Thyroid gland (tissue), 4 donors: ENCODE results near the gene PCNT. TPM values are rescaled to one million over a fixed set of nuclear protein-coding genes. Genes with fewer than 3 reads are reported as not detected.

Experiments used
- DNase-seq, 2 donors: peaks; one replicate each; pipeline ENCODE4 v3.0.0-alpha.2; 2019
- H3K27ac ChIP-seq, 3 donors: fragments of 200-600 bp; sonication (generic); 1 replicate in 2 of 3; 2 replicates in 1 of 3; pipeline ENCODE4 v1.5.1; 2016 to 2019; ENCODE audit warnings: mild to moderate bottlenecking in 1 of 3, moderate library complexity in 1 of 3
- H3K27me3 ChIP-seq: fragments of 200-600 bp; sonication (generic); one replicate; pipeline ENCODE4 v1.5.1; 2019
- H3K36me3 ChIP-seq, 2 donors: fragments of 200-600 bp; sonication (generic); one replicate each; pipeline ENCODE4 v1.5.1; 2016 to 2019
- H3K4me1 ChIP-seq, 2 donors: fragments of 200-600 bp; sonication (generic); one replicate each; pipeline ENCODE4 v1.5.1; 2017 to 2019
- H3K4me3 ChIP-seq, 3 donors: fragments of 200-600 bp; sonication (generic); replicated peaks in 1 of 3; 1 replicate in 2 of 3; 2 replicates in 1 of 3; pipeline ENCODE4 v1.5.1; 2016; ENCODE audit warnings: mild to moderate bottlenecking in 1 of 3
- H3K9me3 ChIP-seq: fragments of 200-600 bp; sonication (generic); one replicate; pipeline ENCODE4 v1.5.1; 2017
- POLR2A ChIP-seq, 2 donors: fragments of 450-650 bp; IDR thresholded peaks; one replicate each; pipeline ENCODE4 v1.6.1; 2017; ENCODE audit warnings: antibody characterized with exemption in 2 of 2, mild to moderate bottlenecking in 2 of 2, moderate library complexity in 1 of 2
- WGBS, 2 donors: methylation state at CpG; one replicate each; pipeline ENCODE4 v1.1.5; 2017; 5-methylcytosine and 5-hydroxymethylcytosine counted together
- intact Hi-C: fragments of 100-400 bp; cut with DNase I; formaldehyde crosslinking; loops from one replicate; pipeline ENCODE4 v1.15.1; 2023
- total RNA-seq, 4 donors: library from RNA; depleted of rRNA; stranded (reverse); fragments of >200 nt; gene quantifications; one replicate each; pipeline ENCODE4 v1.2.3, GENCODE V29; 2016
- TF ChIP-seq, protein P1 (sequence below), 6 experiments: fragments of 200-600 bp in 3 of 6; fragments of 450-650 bp in 3 of 6; sonication (generic) in 3 of 6; IDR thresholded peaks; one replicate each; pipeline ENCODE4 v1.5.1; 2016 to 2019; ENCODE audit warnings: antibody characterized with exemption in 6 of 6, mild to moderate bottlenecking in 2 of 6, inconsistent platforms in 1 of 6, moderate library complexity in 1 of 6

The PCNT gene
- total RNA-seq, 4 donors from 2014 or later: 23.9 to 36.6 (median 33.2) TPM

DNA sequence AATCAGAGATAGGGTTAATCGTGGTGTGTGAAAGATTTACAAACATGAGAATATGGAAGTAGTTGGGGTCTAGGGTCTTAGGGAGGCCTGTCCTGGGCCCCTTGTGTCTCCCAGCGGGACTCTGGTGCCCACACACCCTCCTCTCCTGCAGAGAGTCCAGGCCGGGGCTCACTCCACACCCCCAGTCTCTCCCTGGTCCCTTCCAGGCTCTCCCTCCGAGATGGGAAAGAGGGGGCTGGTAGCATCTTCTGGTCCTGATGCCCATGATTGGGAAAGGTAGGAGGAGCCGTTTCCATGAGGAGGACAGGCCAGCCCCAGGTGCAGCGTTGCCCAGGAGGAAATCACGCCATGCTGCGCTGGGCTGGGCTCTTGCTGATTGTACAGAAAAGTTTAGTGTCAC, 26.6 kb downstream of the PCNT start:
- DNase-seq: no peak
- H3K4me3 ChIP-seq: no peak overlapping the region
- H3K27ac ChIP-seq: no peak overlapping the region
- 94 to 96% methylated on average over 8 of the region's 8 CpGs for WGBS, 2 donors
- no peaks in the 10 kb centered on the region for H3K4me1 ChIP-seq
- H3K9me3 ChIP-seq: no peaks in the 10 kb centered on the region
- intact Hi-C loops: no loop called here
- TF ChIP-seq, protein P1, sequence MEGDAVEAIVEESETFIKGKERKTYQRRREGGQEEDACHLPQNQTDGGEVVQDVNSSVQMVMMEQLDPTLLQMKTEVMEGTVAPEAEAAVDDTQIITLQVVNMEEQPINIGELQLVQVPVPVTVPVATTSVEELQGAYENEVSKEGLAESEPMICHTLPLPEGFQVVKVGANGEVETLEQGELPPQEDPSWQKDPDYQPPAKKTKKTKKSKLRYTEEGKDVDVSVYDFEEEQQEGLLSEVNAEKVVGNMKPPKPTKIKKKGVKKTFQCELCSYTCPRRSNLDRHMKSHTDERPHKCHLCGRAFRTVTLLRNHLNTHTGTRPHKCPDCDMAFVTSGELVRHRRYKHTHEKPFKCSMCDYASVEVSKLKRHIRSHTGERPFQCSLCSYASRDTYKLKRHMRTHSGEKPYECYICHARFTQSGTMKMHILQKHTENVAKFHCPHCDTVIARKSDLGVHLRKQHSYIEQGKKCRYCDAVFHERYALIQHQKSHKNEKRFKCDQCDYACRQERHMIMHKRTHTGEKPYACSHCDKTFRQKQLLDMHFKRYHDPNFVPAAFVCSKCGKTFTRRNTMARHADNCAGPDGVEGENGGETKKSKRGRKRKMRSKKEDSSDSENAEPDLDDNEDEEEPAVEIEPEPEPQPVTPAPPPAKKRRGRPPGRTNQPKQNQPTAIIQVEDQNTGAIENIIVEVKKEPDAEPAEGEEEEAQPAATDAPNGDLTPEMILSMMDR (IDR thresholded peaks at IDR 0.05): no peak
- H3K27me3 ChIP-seq: no peaks in the 10 kb centered on the region
- peaks cover 59 to 79% of the 10 kb centered on the region in 2 donors for H3K36me3 ChIP-seq

DNA sequence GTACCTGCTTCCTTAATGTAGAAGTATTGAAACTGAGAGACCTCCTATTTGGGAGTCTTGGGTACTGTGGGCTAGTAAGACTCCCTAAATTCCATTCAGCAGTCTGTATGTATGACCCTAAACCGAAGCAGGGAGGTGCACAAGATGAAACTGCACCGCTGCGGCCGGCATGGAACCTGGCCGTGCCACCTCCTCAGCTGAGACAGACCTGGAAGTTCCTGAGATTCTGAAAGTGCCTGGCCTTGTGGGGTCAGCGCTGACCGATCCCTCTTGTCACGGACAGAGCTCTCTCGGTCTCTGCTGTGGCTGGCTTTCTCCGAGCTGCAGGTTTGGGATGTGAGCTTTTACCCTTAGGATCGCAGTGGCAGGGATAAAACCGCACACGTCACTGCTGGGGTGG, 27.0 kb downstream of the PCNT start:
- no peak for TF ChIP-seq POLR2A (IDR thresholded peaks at IDR 0.05)
- TF ChIP-seq, protein P1 (IDR thresholded peaks at IDR 0.05): no peak
- Histone ChIP-seq H3K4me3 (no peak overlapping the region), H3K27me3 (no peaks in the 10 kb centered on the region), H3K27ac (no peak overlapping the region), H3K36me3 (peaks cover 61 to 78% of the 10 kb centered on the region in 2 donors), H3K9me3 (no peaks in the 10 kb centered on the region), H3K4me1 (no peaks in the 10 kb centered on the region)
- intact Hi-C loops: no loop called here
- no peak for DNase-seq
- 90 to 95% methylated on average over 11 to 13 of the region's 13 CpGs for WGBS, 2 donors

DNA sequence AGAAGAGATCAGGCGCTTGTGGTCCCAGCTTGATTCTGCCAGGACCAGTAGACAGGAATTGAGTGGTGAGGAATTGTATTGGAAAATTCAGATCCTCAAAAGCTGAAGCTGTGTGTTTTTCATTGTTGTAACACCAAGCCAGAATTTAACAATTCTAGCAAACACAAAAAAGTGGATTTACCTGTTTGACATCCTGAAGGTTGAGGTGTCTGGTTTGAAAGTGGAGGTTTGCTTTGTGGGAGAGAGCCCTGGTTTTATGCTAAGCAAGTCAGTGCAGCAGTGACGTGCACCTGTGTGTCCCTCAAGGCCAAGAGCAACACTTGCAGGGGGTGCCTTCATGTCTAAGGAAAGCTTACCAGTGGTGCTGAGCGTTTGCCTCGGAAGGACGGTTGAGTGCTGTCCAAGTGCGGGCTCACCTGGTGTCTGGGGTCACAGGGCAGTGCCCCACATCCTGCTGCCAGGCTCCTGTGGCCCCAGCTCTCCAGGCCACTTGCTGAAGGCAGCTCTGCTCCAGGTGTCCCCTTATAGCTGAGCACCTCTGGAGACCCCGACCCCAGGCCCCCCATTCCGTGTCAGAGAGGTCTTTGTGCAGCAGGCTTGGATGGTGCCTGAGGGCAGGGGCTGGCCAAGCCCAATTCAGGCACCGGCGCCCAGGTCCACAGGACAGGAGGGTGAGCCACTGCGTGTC, 27.7 kb downstream of the PCNT start:
- 93 to 95% methylated on average over 6 to 8 of the region's 11 CpGs for WGBS, 2 donors
- Histone ChIP-seq H3K9me3 (no peaks in the 10 kb centered on the region), H3K27ac (no peak overlapping the region), H3K36me3 (peaks cover 65 to 76% of the 10 kb centered on the region in 2 donors), H3K4me3 (no peak overlapping the region), H3K27me3 (no peaks in the 10 kb centered on the region), H3K4me1 (no peaks in the 10 kb centered on the region)
- no peak for DNase-seq
- intact Hi-C loops: no loop called here
- TF ChIP-seq, protein P1 (IDR thresholded peaks at IDR 0.05): no peak
- TF ChIP-seq POLR2A (IDR thresholded peaks at IDR 0.05): no peak

DNA sequence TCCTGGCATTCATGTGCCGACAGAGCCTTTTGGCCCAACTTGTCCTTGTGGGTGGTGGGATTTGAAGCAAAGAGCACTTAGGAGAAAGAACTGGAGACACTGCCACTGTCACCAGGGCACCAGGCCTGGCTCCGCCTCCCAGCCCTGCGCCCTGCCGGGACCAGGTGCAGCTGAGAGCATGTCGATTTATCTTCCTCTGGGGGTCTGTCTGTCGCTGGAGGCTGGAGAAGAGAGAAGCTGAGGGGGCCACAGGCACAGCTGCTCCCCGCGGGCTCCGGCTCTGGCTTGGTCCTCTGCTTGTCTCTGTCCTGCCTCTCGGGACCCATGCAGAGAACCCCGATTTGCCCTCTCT, 28.2 kb downstream of the PCNT start:
- H3K27me3 ChIP-seq: no peaks in the 10 kb centered on the region
- DNase-seq: no peak
- no peak overlapping the region for H3K27ac ChIP-seq
- no peak overlapping the region for H3K4me3 ChIP-seq
- TF ChIP-seq POLR2A (IDR thresholded peaks at IDR 0.05): no peak
- TF ChIP-seq, protein P1 (IDR thresholded peaks at IDR 0.05): no peak
- H3K36me3 ChIP-seq: peaks cover 65 to 71% of the 10 kb centered on the region in 2 donors
- intact Hi-C loops: no loop called here
- 92 to 96% methylated on average over 10 to 11 of the region's 11 CpGs for WGBS, 2 donors
- no peaks in the 10 kb centered on the region for H3K4me1 ChIP-seq
- H3K9me3 ChIP-seq: no peaks in the 10 kb centered on the region

DNA sequence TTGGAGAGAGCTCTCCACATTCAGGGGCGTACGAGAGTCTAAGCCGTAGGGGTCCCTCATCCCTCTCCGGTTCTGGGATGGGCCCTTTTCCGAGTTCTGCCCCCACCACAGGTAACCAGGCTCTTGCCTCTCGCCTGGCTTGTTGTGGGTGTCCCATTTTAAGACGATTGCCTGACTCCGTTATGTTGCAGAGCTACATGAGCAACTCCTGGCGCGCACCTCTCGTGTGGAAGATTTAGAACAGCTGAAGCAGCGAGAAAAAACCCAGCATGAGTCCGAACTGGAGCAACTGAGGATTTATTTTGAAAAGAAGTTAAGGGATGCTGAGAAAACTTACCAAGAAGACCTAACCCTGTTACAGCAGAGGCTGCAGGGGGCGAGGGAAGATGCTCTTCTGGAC, 29.0 kb downstream of the PCNT start:
- 93 to 96% methylated on average over 14 of the region's 14 CpGs for WGBS, 2 donors
- H3K4me3 ChIP-seq: no peak overlapping the region
- H3K4me1 ChIP-seq: no peaks in the 10 kb centered on the region
- H3K36me3 ChIP-seq: peaks cover 65 to 69% of the 10 kb centered on the region in 2 donors
- H3K9me3 ChIP-seq: no peaks in the 10 kb centered on the region
- TF ChIP-seq POLR2A (IDR thresholded peaks at IDR 0.05): no peak
- intact Hi-C loops: no loop called here
- DNase-seq: no peak
- no peak overlapping the region for H3K27ac ChIP-seq
- no peaks in the 10 kb centered on the region for H3K27me3 ChIP-seq
